K562 (cell line): Measurements from ENCODE around the gene TP53BP1. TPM values are rescaled to one million over a fixed set of nuclear protein-coding genes. Genes with fewer than 3 reads are reported as not detected.

Experiments
- ARID3B ChIP-seq: fragments of 250-450 bp; sonication (Bioruptor Pico); IDR thresholded peaks from 2 replicates; pipeline ENCODE4 v1.4.0; 2020; ENCODE audit warnings: borderline replicate concordance
- ARID4B ChIP-seq: sonication (generic); formaldehyde crosslinking; IDR thresholded peaks from 2 replicates; pipeline ENCODE4 v1.8.0; 2022; ENCODE audit warnings: mild to moderate bottlenecking, missing genetic modification reagents
- ATF1 ChIP-seq, 2 experiments: fragments of 450-650 bp in 1 of 2; IDR thresholded peaks; 2 replicates each; pipeline ENCODE4 v1.6.1; 2016; ENCODE audit warnings: missing compliant biosample characterization in 1 of 2, missing genetic modification characterization in 1 of 2
- CLOCK ChIP-seq: fragments of 250-450 bp; sonication (Bioruptor Pico); IDR thresholded peaks from 2 replicates; pipeline ENCODE4 v1.4.0; 2020; ENCODE audit warnings: mild to moderate bottlenecking, moderate library complexity, borderline replicate concordance
- FIP1L1 ChIP-seq: fragments of 200-400 bp; formaldehyde crosslinking; IDR thresholded peaks from 2 replicates; pipeline ENCODE4 v1.6.1; 2018; ENCODE audit warnings: mild to moderate bottlenecking, low read depth, low read length; ENCODE audit not compliant: poor library complexity, severe bottlenecking
- FOXK2 ChIP-seq, 2 experiments: fragments of 450-650 bp; IDR thresholded peaks in 1 of 2; conservative IDR thresholded peaks in 1 of 2; 2 replicates each; pipeline ENCODE4 v1.6.1; 2016; ENCODE audit warnings: low read depth in 2 of 2, mild to moderate bottlenecking in 1 of 2
- HDAC1 ChIP-seq, 2 experiments: fragments of 450-650 bp; IDR thresholded peaks; 2 replicates each; pipeline ENCODE4 v1.6.1; 2016 to 2017; ENCODE audit warnings: inconsistent platforms in 1 of 2, mild to moderate bottlenecking in 1 of 2, moderate library complexity in 1 of 2
- HMG20B ChIP-seq: fragments of 250-450 bp; sonication (Bioruptor Pico); IDR thresholded peaks from 2 replicates; pipeline ENCODE4 v1.5.0; 2021; ENCODE audit warnings: mild to moderate bottlenecking
- KDM1A ChIP-seq, 2 experiments: fragments of 450-650 bp; IDR thresholded peaks; 2 replicates each; pipeline ENCODE4 v1.6.1; 2016; ENCODE audit warnings: mild to moderate bottlenecking in 2 of 2
- NR2C2 ChIP-seq, 2 experiments: fragments of 200-800 bp in 1 of 2; sonication (Bioruptor generic) in 1 of 2; sonication (generic) in 1 of 2; formaldehyde crosslinking in 1 of 2; IDR thresholded peaks; 2 replicates each; pipeline versions ENCODE4 v1.6.1 to v1.8.0; 2016 to 2022; ENCODE audit warnings: mild to moderate bottlenecking in 1 of 2, missing compliant biosample characterization in 1 of 2, missing genetic modification characterization in 1 of 2, missing genetic modification reagents in 1 of 2
- NUFIP1 ChIP-seq: fragments of 450-650 bp; IDR thresholded peaks from 2 replicates; pipeline ENCODE4 v1.6.1; 2018; ENCODE audit not compliant: partially characterized antibody
- RAD21 ChIP-seq, 2 experiments: fragments of 250-450 bp in 1 of 2; fragments of 450-650 bp in 1 of 2; sonication (Bioruptor Pico) in 1 of 2; formaldehyde crosslinking in 1 of 2; IDR thresholded peaks in 1 of 2; conservative IDR thresholded peaks in 1 of 2; 2 replicates each; pipeline versions ENCODE4 v1.4.0 to v1.8.0; 2020 to 2022; ENCODE audit warnings: mild to moderate bottlenecking in 2 of 2, moderate library complexity in 1 of 2
- SMARCA5 ChIP-seq: fragments of 450-650 bp; IDR thresholded peaks from 2 replicates; pipeline ENCODE4 v1.6.1; 2016
- ZNF699 ChIP-seq: fragments of 250-450 bp; sonication (Bioruptor Pico); IDR thresholded peaks from 2 replicates; pipeline ENCODE4 v1.8.0; 2021; ENCODE audit warnings: mild to moderate bottlenecking, moderate library complexity; ENCODE audit not compliant: insufficient replicate concordance
- polyA plus RNA-seq, 8 experiments: library from polyadenylated mRNA; depleted of rRNA in 4 of 8; stranded (reverse) in 5 of 8; unstranded in 3 of 8; fragments of >200 nt; fragmentation: Nextera tagmentation in 2 of 8; fragmentation: Illumina TruSeq in 1 of 8; extraction: Ambion mirVana in 2 of 8; extraction: Trizol in 1 of 8; gene quantifications; 2 replicates each; pipeline versions ENCODE4 v1.2.1 to v1.2.3, GENCODE V29; 2011 to 2014; ENCODE audit warnings: inconsistent platforms in 1 of 8, missing spikeins in 1 of 8
- total RNA-seq, 7 experiments: library from RNA; depleted of rRNA in 6 of 7; stranded (reverse); fragments of >200 nt in 6 of 7; fragmentation: Illumina TruSeq in 2 of 7; extraction: Trizol in 2 of 7; gene quantifications; 2 replicates each; pipeline versions ENCODE4 v1.2.1 to v1.2.3, GENCODE V29; 2011 to 2021; ENCODE audit warnings: low replicate concordance in 1 of 7

The TP53BP1 gene
- total and polyA plus RNA-seq, 9 of the 15 experiments (the other 6 are each of a cell fraction or from before 2014, with no cell fraction given): 5.7 to 63.3 (median 30.9) TPM

GRCh38 chr15:43370975-43371974, 121.7 kb downstream of the TP53BP1 start, which contains the start of the genes TUBGCP4 and ZSCAN29 (continued):
- no peak for TF ChIP-seq CLOCK (CRISPR knock-in tag)
- no peak for TF ChIP-seq ARID3B (CRISPR knock-in tag)
- TF ChIP-seq HDAC1 (IDR thresholded peaks at IDR 0.05): peak in 1 of 2 experiments; percentile 81; a peak in 1 of 4 replicates
- no peak for TF ChIP-seq SMARCA5
- peak; percentile 32 to 56; a peak in 1 of 4 replicates for TF ChIP-seq FOXK2 (conservative IDR thresholded peaks at IDR 0.05 in 1 of 2, IDR thresholded peaks at IDR 0.05 in 1 of 2; ENCODE audit: low read depth in 2 of 2)
- no peak for TF ChIP-seq ZNF699 (CRISPR knock-in tag)
- TF ChIP-seq FIP1L1: peak; percentile 45
- TF ChIP-seq RAD21 (CRISPR knock-in tag; conservative IDR thresholded peaks at IDR 0.05 in 1 of 2, IDR thresholded peaks at IDR 0.05 in 1 of 2): no peak
- no peak for TF ChIP-seq NR2C2 (CRISPR knock-in tag; IDR thresholded peaks at IDR 0.05)
- TF ChIP-seq NR2C2 (tag; IDR thresholded peaks at IDR 0.05): peak; percentile 63
- no peak for TF ChIP-seq HMG20B
- no peak for TF ChIP-seq ATF1 (CRISPR knock-in tag; IDR thresholded peaks at IDR 0.05)
- TF ChIP-seq ATF1 (tag; IDR thresholded peaks at IDR 0.05): 0 out of 2 replicates have a peak, but pooled peaks have one; percentile 42
- TF ChIP-seq NUFIP1: no peak
- TF ChIP-seq KDM1A (IDR thresholded peaks at IDR 0.05): no peak
- TF ChIP-seq ARID4B: peak; percentile 78
